SU-DHL-6 (cell line): ENCODE results near the gene CNTFR.

Source experiments
- H2AFZ ChIP-seq: fragments of 200-600 bp; sonication (generic); 2 replicates; pipeline ENCODE4 v1.6.1; 2014; ENCODE audit warnings: low read depth, mild to moderate bottlenecking, moderate library complexity, mixed read lengths, antibody characterized with exemption, low read length; ENCODE audit not compliant: severe bottlenecking
- H3F3A ChIP-seq: fragments of 200-600 bp; shearing (Covaris generic); 2 replicates; pipeline ENCODE4 v1.6.0; 2016; ENCODE audit warnings: antibody characterized with exemption, mild to moderate bottlenecking; ENCODE audit not compliant: insufficient read depth
- H3K27ac ChIP-seq: fragments of 200-600 bp; sonication (generic); 2 replicates; pipeline ENCODE4 v1.5.1; 2016; ENCODE audit warnings: low read depth, mild to moderate bottlenecking, low read length, moderate library complexity, mixed read lengths
- H3K27me3 ChIP-seq: fragments of 200-600 bp; sonication (generic), shearing (Covaris generic); 2 replicates; pipeline ENCODE4 v1.6.0; 2014; ENCODE audit warnings: mild to moderate bottlenecking, low read length
- H3K36me3 ChIP-seq: fragments of 200-600 bp; sonication (generic); 2 replicates; pipeline ENCODE4 v1.6.1; 2014; ENCODE audit warnings: mild to moderate bottlenecking, low read length, mixed read lengths
- H3K4me2 ChIP-seq: fragments of 300-600, 200-600 bp; shearing (Covaris generic), sonication (generic); 2 replicates; pipeline ENCODE4 v1.6.0; 2014; ENCODE audit warnings: low read length, low read depth, mild to moderate bottlenecking; ENCODE audit not compliant: poor library complexity, severe bottlenecking
- H3K4me3 ChIP-seq: fragments of 200-600 bp; sonication (generic); 2 replicates; pipeline ENCODE4 v1.5.1; 2014; ENCODE audit warnings: antibody characterized with exemption, low read length, mild to moderate bottlenecking, mixed read lengths; ENCODE audit not compliant: insufficient read depth, poor library complexity, severe bottlenecking
- H3K79me2 ChIP-seq: fragments of 200-600 bp; sonication (generic); 2 replicates; pipeline ENCODE4 v1.6.1; 2014; ENCODE audit warnings: mild to moderate bottlenecking, low read length, moderate library complexity; ENCODE audit not compliant: insufficient read depth
- H3K9ac ChIP-seq: fragments of 200-600 bp; sonication (generic); 2 replicates; pipeline ENCODE4 v1.7.0; 2014; ENCODE audit warnings: mild to moderate bottlenecking, low read length
- H3K9me2 ChIP-seq: fragments of 200-600 bp; sonication (generic); replicated peaks from 2 replicates; pipeline ENCODE4 v1.6.1; 2014; ENCODE audit warnings: low read length; ENCODE audit not compliant: insufficient read depth
- H3K9me3 ChIP-seq: fragments of 200-600 bp; sonication (generic); 2 replicates; pipeline ENCODE4 v1.6.1; 2014; ENCODE audit warnings: low read length, mixed read lengths; ENCODE audit not compliant: insufficient read depth
- H4K20me1 ChIP-seq: fragments of 200-600 bp; sonication (generic); 2 replicates; pipeline ENCODE4 v1.6.1; 2014; ENCODE audit warnings: low read depth, mild to moderate bottlenecking, antibody characterized with exemption, low read length, moderate library complexity, mixed read lengths
- EZH2phosphoT487 ChIP-seq: fragments of 200-600 bp; sonication (generic), shearing (Covaris generic); conservative IDR thresholded peaks from 2 replicates; pipeline ENCODE4 v1.6.1; 2018; ENCODE audit warnings: mild to moderate bottlenecking, antibody characterized with exemption, low read length, moderate library complexity, mixed read lengths
- TF ChIP-seq, protein P1 (sequence below): fragments of 200-600 bp; sonication (generic); IDR thresholded peaks from one replicate; pipeline ENCODE4 v1.5.1; 2017; ENCODE audit warnings: antibody characterized with exemption, mild to moderate bottlenecking, low read length, moderate library complexity; ENCODE audit not compliant: insufficient read depth, poor library complexity, severe bottlenecking

The CNTFR gene

DNA sequence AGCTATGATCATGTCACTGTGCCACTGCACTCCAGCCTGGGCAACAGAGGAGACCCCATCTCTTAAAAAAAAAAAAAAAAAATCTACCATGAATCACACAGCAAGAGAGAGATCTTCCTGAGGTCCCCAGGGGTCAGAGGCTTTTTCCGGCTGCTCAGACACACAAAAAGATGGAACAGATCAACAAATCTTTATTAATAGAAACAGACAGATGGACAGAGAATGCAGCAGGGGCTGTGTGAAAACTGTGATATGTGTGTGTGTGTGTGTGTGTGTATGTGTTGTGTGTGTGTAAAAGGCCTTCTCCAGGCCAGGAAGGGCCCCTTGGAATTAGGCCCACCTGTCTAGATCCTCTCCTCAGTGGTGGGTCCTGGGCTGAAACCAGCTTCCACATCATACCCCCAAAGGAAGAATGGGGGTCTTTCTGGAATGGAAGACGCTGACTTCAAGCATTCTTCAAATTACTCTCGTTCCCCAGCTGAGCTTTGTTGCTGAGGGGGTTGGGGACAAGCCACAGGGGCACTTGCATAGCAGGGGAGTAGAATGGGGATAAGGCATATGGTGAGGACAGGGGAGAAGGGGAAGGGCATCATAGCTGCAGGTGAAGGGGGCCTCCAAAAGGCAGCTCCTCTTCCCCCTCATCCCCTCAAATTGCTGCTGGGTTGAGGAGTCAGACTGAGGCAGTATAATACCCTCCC, 45.2 kb upstream of the CNTFR start:
- Histone ChIP-seq H2AFZ (no peak overlapping the region), H3K9me3 (no peaks in the 10 kb centered on the region), H3K36me3 (0 out of 2 replicates have a peak, but pooled peaks cover 5% of the 10 kb centered on the region), H3K27ac (no peak overlapping the region), H3K4me2 (no peak overlapping the region), H3F3A (peaks cover 27% of the 10 kb centered on the region), H3K9ac (no peak overlapping the region), H3K79me2 (peaks cover 26% of the 10 kb centered on the region), H3K9me2 (no peaks in the 10 kb centered on the region), H3K4me3 (no peak overlapping the region), H4K20me1 (no peaks in the 10 kb centered on the region), H3K27me3 (no peaks in the 10 kb centered on the region)
- TF ChIP-seq, protein P1, sequence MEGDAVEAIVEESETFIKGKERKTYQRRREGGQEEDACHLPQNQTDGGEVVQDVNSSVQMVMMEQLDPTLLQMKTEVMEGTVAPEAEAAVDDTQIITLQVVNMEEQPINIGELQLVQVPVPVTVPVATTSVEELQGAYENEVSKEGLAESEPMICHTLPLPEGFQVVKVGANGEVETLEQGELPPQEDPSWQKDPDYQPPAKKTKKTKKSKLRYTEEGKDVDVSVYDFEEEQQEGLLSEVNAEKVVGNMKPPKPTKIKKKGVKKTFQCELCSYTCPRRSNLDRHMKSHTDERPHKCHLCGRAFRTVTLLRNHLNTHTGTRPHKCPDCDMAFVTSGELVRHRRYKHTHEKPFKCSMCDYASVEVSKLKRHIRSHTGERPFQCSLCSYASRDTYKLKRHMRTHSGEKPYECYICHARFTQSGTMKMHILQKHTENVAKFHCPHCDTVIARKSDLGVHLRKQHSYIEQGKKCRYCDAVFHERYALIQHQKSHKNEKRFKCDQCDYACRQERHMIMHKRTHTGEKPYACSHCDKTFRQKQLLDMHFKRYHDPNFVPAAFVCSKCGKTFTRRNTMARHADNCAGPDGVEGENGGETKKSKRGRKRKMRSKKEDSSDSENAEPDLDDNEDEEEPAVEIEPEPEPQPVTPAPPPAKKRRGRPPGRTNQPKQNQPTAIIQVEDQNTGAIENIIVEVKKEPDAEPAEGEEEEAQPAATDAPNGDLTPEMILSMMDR = no peak
- no peak for TF ChIP-seq EZH2phosphoT487

DNA sequence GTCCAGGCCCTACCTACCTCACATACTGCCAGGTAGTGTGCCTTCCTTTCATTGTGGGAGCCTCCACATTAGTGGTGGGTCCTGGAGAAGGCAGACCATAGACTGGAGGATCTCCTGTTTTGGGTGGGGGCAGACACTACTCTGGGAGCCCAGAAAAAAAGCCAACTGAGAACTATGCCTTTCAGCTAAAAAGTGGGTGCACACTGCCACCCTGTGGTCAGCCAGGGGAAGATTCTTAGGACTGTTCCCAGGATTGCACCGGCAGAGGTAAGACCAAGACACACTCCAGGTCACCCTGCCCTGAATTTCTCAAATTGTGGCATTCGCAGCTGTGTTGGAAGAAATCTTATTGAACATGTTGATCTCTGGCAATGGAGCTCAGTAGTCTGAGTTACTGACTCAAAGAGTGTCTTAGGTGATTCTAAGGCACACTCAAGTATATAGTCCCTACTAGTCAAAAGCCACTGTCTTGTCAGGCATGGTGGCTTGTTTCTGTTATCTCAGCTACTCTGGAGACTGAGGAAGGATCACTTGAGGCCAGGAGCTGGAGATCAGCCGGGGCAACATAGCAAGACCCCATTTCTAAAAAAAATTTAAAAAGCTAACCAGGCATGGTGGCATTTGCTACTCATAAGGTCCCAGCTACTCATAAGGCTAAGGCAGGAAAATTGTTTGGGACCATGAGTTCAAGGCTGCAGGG, 44.5 kb upstream of the CNTFR start:
- TF ChIP-seq, protein P1 = peak; percentile 98
- TF ChIP-seq EZH2phosphoT487 = no peak
- Histone ChIP-seq H3K27me3 (no peaks in the 10 kb centered on the region), H4K20me1 (no peaks in the 10 kb centered on the region), H3K9ac (no peak overlapping the region), H3K27ac (no peak overlapping the region), H3K9me3 (no peaks in the 10 kb centered on the region), H3F3A (peaks cover 26% of the 10 kb centered on the region), H2AFZ (no peak overlapping the region), H3K4me3 (no peak overlapping the region), H3K9me2 (no peaks in the 10 kb centered on the region), H3K79me2 (peaks cover 26% of the 10 kb centered on the region), H3K36me3 (0 out of 2 replicates have a peak, but pooled peaks cover 5% of the 10 kb centered on the region), H3K4me2 (no peak overlapping the region)

DNA sequence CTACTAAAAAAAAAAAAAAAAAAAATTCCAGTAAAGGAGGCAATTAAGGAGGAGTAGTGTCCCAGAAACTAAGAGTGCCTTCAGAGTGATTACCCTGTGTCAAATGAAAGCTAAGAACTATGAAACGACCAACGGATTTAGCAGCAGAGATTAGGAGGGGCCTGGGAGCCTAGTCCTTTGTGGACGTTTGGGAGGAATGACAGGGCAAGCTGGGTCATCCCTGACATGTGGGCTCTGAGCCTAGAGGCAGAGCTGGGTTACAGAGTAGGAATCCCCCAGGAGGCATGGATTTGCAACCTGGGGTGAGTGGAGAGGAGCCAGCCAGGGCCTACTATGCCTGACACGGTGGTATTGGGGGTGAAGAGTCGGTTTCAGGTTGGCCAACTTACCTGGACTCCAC, 43.6 kb upstream of the CNTFR start:
- Histone ChIP-seq H3K79me2 (peaks cover 26% of the 10 kb centered on the region), H3F3A (peaks cover 20% of the 10 kb centered on the region), H3K27me3 (0 out of 2 replicates have a peak, but pooled peaks cover under 1% of the 10 kb centered on the region), H2AFZ (no peak overlapping the region), H3K9me2 (no peaks in the 10 kb centered on the region), H3K9ac (no peak overlapping the region), H3K4me3 (no peak overlapping the region), H3K4me2 (no peak overlapping the region), H4K20me1 (no peaks in the 10 kb centered on the region), H3K9me3 (no peaks in the 10 kb centered on the region), H3K27ac (no peak overlapping the region), H3K36me3 (0 out of 2 replicates have a peak, but pooled peaks cover 5% of the 10 kb centered on the region)
- no peak for TF ChIP-seq EZH2phosphoT487
- TF ChIP-seq, protein P1 = no peak
